GM12891 (cell line): Measurements from ENCODE around the gene CFAP298.

Experiments used
- POLR2A ChIP-seq: IDR thresholded peaks from 2 replicates; pipeline ENCODE4 v1.6.1; 2011; ENCODE audit warnings: low read depth, low read length, control low read depth
- POLR2AphosphoS5 ChIP-seq: IDR thresholded peaks from 2 replicates; pipeline ENCODE4 v1.6.1; 2011; ENCODE audit warnings: low read depth, low read length, control low read depth
- SPI1 ChIP-seq: IDR thresholded peaks from 2 replicates; pipeline ENCODE4 v1.6.1; 2011; ENCODE audit warnings: low read depth, low read length, control low read depth
- TAF1 ChIP-seq: IDR thresholded peaks from 2 replicates; pipeline ENCODE4 v1.6.1; 2011; ENCODE audit warnings: low read depth, low read length, control low read depth

- no peak for TF ChIP-seq POLR2A
- no peak for TF ChIP-seq POLR2AphosphoS5
- TF ChIP-seq TAF1 = no peak
- TF ChIP-seq SPI1 = no peak
Measured at GRCh38 chr21:32565856-32566465, 46.2 kb downstream of the CFAP298 start.
